ENCODE data around the gene GRM8.

GRM8 gene

GRCh38 chr7:127230192-127230925, 22.4 kb downstream of the GRM8 start:
- no peak for DNase-seq (ENCODE audit: low read depth in 2 of 2)

DNA sequence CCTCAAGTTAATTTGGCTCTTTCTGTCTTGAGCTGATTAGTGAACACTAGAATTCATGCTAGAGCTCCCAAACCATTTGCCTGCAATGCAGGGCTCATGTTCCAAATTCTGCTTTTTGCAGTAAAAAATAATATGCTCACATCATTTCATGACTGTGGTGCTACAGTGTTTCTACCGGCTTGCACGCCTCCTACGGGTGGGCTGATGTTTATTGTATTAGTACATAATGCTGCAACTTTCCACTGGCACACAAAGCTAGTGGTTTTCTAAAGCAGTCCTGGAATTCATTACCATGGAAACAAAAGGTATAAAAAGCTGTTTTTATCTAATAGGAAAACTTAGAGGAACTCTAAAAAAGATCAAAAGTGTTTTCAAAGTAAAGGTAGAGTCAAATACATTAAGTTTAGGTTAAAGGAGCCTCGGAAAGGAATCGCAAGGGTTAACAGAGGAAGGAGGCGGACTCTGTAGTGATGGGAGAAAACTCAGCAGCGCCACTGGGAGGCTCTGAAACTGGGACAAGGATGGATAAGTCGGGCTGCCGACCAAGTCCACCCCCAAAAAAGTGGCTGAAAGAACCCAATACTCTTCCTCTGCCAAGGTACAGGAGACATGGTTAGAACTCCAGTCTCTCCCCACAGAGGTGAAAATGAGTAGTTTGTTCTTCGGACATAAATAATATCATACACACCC, 25.9 kb downstream of the GRM8 start:
- no peak for DNase-seq (ENCODE audit: low read depth in 2 of 2)

DNA sequence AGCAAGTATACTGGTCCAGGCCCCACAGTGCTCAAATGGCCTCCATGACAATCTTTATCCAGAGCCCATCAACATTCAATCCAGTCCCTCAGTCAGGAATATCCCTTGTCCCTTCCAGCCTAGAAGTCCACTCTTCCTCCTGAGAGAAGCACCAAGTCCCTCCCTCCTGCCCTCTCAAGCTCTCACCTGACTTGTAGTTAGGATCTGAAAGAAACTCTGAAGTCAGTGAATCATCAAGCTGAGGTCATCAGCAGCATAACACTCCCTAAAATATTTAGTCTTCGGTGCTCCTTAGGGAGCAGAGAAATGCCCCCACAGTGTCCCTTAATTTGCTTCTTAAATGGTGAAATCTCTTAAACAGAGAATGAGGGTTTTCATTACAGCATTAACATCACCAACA, 31.0 kb downstream of the GRM8 start:
- no peak for DNase-seq (ENCODE audit: low read depth in 2 of 2)

GRCh38 chr7:127214956-127215718, 37.6 kb downstream of the GRM8 start:
- DNase-seq (ENCODE audit: low read depth in 2 of 2), result no peak

DNA sequence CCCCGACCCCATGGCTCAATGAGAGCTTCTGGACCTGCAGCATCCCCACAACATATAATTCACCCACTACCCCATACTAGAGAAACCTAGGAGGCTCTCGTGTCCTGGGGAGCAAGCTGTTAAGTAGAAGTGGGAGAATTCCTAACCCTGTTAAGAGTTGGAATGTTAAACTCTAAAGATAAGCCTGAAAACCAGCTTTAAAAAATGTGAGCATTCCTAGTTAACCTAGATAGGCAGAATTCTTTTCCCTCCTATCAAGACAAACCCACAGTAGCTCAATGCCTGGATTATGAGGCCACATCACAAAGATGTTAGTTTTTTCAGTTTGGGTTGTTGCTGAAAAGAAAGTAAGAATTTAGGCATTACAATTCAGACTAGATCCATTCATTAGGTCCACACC, 42.9 kb downstream of the GRM8 start:
- DNase-seq (ENCODE audit: low read depth in 2 of 2), result no peak

DNA sequence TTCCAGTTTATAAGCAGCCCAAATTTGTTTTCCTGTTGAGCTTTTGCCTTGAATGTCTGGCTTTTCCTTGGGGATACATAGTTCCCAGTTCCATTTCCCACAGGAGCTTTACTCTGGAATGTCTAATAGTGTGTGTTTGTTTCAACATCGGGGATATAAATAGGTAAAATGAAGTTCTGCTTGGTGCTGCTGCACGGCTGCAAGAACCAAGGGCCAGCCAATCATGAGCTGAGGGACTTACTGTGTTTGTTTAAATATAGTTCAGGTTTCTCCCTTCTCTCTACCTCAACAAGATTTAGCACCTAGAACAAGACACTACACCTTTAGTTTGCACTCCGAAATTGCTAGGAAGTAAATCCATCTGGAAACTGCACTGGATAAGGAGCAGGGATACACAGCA, 43.9 kb downstream of the GRM8 start:
- DNase-seq (ENCODE audit: low read depth in 2 of 2), result no peak

DNA sequence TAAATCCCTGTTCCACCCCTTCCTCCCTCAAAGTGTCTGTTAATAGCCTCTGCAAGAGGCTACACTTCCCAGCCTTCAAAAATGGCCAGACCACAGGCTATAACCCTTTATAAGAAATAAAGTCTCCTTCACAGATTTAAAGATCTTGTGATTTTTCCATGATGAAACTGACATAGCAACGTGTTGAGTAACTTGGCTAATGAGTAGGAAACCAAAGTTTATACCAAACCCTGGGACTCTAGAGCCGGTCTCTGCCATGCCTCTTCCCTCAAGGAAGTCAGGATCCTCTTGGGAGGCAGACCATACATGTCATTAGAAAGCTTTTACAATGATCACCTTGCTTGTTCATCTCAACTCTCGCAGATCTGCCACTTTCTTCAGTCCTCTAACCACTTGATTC, 44.4 kb downstream of the GRM8 start:
- DNase-seq (ENCODE audit: low read depth in 2 of 2), result no peak

DNA sequence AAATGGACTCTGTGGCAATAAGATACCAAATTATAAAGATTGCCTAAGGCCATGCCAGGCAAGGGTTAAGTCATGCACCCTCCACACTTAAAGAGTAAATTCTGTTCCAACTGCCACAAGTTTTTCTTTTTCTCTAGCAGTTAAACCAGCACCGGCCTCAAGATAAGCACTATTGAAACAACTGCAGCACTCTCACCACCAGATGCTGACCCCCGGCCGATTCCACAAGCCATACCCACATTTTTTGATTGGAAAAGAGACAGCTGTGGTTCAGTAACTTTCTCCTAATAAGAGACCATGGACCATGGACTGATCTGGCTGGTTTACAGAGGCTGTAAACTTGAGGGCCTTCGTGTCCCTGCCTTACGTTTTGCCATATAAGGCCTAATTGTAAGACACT, 44.9 kb downstream of the GRM8 start:
- DNase-seq (ENCODE audit: low read depth in 2 of 2), result no peak

- DNase-seq (ENCODE audit: low read depth in 2 of 2), result no peak
Measured at GRCh38 chr7:127207230-127207629, 45.5 kb downstream of the GRM8 start.

- DNase-seq (ENCODE audit: low read depth in 2 of 2), result no peak
Measured at GRCh38 chr7:127194571-127194970, 58.2 kb downstream of the GRM8 start.

DNA sequence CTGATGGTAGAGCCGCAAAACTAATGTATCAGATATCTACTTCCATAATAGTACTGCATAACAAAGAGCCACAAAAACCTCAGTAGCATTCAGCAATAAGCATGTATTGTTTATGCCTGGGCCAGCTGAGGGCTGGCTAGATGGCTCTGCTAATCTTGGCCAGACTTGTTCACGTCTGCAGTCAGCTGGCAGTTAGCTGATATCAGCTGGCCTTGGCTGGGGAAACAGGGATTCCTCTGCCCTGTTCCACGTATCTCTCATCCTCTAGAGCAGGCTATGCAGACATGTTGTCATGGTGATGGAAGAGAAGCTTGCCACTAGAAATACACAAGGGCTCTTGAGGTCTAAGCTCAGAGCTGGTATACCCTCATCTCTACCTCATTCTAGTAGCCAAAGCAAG, 62.9 kb downstream of the GRM8 start:
- no peak for DNase-seq (ENCODE audit: low read depth in 2 of 2)

- DNase-seq (ENCODE audit: low read depth in 2 of 2), result no peak
Measured at GRCh38 chr7:127189074-127189473, 63.7 kb downstream of the GRM8 start.

DNA sequence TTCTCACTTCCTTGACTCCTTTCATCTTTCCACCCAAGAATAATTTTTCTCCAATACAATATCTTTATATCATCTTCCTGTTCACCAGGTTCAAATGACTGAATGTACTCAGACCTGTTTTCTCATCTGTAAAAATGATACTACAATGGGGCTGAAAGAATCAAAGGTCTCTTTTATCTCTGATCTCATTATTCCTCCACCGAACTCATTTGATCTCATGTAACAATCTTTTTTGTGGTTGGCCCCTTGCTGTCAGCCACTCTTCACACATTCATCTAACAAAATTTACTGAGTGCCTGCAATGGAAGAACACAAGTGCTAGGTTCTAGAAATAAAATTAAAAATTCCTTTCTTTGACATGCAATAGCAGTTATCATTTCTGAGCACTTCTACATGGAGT, 65.0 kb downstream of the GRM8 start:
- no peak for DNase-seq (ENCODE audit: low read depth in 2 of 2)

DNA sequence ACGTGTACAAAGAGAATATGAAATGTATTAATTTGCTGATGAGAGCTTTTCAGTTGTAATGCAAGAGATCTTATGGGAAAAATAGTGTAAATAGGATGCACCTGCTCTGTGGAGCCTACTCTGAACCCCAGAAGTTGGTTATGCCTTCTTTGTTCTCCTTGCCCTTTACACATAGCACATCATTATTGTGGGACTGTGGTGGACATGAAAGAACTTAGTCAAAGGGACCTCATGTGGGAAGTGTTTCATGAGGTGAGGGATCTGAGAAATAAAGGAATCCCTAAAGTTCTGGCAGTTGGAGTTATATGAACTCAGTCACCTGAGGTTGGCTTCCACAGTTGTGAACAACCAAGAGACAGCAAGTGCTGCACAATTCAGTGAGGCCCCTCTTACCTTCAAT, 66.1 kb downstream of the GRM8 start:
- no peak for DNase-seq (ENCODE audit: low read depth in 2 of 2)

DNA sequence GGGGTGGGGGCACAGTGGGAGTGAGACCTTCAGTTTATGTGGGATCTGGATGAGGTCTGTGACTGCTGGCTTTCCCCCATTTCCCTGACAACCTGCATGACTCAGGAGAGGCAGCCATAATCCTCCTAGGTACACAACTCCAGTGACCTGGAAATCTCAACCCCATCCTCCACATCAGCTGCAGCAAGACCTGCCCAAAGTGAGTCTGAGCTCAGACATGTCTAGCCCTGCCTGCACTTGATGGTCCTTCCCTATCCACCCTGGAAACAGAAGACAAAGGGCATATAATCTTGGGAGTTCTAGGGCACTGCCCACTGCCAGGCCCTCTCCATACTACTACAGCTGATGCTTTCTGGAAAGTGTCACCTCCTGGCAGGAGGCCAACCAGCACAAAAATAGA, 75.6 kb downstream of the GRM8 start:
- DNase-seq (ENCODE audit: low read depth in 2 of 2), result no peak

GRCh38 chr7:127162366-127162765, 90.4 kb downstream of the GRM8 start:
- DNase-seq (ENCODE audit: low read depth in 2 of 2), result no peak

- DNase-seq (ENCODE audit: low read depth in 2 of 2), result no peak
Measured at GRCh38 chr7:127158659-127159058, 94.1 kb downstream of the GRM8 start.

- DNase-seq (ENCODE audit: low read depth in 2 of 2), result no peak
Measured at GRCh38 chr7:127154958-127155357, 97.8 kb downstream of the GRM8 start.

DNA sequence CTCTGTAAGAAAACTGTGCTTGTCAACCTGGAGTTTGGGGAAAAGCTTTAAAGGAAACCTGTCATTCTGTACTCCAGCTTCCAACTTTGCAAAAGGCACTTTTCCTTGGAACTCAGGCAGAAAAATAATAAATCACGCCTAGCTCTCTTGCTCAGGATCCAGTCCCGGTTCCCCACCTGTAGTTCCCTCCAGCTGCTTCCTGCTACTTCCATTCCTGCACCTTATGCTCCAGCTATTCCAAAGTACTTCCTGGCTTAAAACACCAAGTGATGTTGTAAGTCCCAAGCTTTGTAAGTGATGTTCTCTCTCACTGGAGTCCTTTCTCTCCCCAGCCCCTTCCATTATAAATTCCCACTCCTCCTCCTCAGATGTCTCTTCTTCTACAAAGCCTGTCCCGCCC, 98.6 kb downstream of the GRM8 start:
- no peak for DNase-seq (ENCODE audit: low read depth in 2 of 2)

- no peak for DNase-seq (ENCODE audit: low read depth in 2 of 2)
Measured at GRCh38 chr7:127153315-127153714, 99.4 kb downstream of the GRM8 start.

DNA sequence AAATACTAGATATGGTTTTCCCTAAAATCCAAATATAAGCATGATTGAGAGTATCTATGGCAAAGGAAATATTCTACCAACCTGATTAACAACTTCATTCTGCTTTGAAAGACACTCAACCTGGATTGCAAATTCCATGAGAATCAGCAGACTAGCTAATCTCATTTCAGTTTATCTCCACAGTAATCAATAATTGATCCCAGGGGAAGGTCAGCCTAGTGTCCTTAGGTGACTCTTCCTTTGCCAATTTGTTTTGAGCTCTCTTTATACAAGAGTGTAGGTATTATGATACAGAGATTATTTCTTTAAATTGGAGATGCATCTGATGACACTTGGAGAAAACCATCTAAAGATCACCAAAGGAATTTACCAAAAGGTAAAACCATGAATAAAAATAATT, 100.3 kb downstream of the GRM8 start:
- no peak for DNase-seq (ENCODE audit: low read depth in 2 of 2)

DNA sequence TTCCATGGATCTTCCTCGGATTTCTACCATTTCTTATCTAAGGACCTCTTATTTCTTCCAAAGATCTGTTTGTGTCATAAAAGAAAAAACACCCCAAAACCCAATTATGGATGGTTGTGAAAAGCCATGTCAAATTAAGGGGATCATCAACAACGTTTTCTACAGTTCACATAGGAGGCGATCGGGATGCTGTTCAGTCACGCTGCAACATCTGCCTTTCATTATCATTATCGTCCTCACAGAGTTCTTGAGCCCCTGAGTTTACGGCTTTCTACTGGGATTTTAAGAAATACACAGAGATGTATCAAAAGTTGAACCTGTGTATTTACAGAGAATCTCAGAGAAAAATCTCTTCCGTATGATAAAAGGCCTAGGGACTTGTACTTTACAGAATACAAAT, 101.4 kb downstream of the GRM8 start:
- no peak for DNase-seq (ENCODE audit: low read depth in 2 of 2)

- DNase-seq (ENCODE audit: low read depth in 2 of 2), result no peak
Measured at GRCh38 chr7:127150543-127150942, 102.2 kb downstream of the GRM8 start.

All from activated CD8-positive, alpha-beta memory T cell treated with anti-CD3 and anti-CD28 coated beads for 4 hours (primary cell).